Measurements from ENCODE around the gene ARMC5.

DNA sequence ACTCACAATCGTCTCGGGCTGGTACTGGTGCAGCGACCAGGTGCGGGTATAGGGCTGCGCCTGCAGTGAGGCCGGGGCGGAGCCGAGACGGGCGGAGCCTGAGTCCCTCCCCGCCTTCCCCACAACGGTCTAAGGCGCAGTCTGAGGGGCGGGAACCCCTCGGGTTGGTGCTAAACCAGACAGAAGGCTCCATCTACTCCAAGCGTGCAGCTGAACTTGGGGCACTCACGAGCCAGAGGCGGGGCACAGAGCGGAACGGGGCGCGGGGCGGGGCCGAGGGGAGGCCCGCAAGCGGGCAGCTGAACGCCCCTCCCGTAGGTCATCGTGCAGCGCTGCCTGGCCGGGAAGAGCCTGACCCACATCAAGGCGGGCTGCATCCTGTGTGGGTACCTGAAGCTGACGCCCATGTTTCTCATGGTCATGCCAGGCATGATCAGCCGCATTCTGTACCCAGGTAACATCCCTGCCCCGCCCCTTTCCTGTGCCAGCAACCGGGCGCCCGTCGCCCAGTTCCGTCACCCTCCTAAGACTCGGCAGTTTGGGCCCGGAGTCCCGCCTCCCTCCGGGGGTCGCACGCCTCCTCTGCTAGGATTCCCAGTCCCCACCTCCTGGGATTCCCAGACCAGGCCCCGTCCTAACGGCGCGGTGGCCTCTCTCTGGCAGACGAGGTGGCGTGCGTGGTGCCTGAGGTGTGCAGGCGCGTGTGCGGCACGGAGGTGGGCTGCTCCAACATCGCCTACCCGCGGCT lies 28.6 kb downstream of the ARMC5 start:
- TF ChIP-seq, protein P1, sequence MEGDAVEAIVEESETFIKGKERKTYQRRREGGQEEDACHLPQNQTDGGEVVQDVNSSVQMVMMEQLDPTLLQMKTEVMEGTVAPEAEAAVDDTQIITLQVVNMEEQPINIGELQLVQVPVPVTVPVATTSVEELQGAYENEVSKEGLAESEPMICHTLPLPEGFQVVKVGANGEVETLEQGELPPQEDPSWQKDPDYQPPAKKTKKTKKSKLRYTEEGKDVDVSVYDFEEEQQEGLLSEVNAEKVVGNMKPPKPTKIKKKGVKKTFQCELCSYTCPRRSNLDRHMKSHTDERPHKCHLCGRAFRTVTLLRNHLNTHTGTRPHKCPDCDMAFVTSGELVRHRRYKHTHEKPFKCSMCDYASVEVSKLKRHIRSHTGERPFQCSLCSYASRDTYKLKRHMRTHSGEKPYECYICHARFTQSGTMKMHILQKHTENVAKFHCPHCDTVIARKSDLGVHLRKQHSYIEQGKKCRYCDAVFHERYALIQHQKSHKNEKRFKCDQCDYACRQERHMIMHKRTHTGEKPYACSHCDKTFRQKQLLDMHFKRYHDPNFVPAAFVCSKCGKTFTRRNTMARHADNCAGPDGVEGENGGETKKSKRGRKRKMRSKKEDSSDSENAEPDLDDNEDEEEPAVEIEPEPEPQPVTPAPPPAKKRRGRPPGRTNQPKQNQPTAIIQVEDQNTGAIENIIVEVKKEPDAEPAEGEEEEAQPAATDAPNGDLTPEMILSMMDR (IDR thresholded peaks at IDR 0.05): no peak
- no peak for TF ChIP-seq POLR2A (IDR thresholded peaks at IDR 0.05)
